ENCODE measurements around the gene RAD51. TPM values are rescaled to one million over a fixed set of nuclear protein-coding genes. Genes with fewer than 3 reads are reported as not detected.
A peak's percentile ranks its signal among the peaks of the same experiment; 100 is the strongest.

RAD51 gene
- total and polyA plus RNA-seq, 9 of the 15 experiments (the other 6 are each of a cell fraction or from before 2014, with no cell fraction given) = 16.0 to 63.8 (median 34.6) TPM

DNA sequence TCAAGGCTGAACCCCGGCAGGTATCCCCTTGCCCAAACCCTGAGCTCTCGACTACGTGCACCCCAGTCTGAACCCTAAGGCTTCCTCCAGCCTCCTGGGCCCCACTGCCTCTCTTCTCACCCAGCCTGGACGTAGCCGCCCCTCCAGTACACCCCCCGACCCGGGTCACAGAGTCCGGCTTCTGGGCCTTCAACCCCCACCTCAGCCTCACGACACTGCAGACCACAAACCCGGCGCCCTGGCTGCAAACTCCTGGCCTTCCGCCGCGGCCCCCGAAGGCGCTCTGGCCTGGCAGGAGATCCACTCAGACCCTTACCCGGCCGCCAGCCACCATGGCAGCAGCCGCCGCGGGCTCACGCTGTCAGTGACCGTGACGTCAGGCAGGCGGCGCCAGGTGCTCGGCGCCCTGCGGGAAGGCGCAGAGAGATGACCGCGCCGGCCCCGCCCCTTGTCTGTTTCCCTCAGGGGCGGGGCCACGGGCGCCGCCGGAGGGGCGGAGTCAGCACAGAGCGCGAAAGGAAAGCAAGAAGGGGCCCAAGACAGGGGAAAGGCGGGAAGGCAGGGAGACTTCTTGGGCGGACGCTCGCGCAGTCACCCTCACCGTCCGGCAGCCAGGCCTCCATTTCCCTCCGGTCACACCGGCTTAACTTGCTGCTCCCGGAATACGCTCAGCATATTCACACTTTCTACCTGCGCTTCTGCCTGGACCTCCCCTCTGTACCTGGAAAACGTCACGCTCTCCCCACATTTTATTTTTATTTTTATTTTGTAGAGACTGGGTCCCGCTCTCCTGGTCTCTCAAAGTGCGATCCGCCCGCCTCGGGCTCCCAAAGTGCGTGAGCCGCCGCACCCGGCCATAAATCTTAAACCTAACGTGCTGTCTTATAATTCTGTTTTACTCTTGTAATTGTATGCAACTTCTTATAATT, 60.2 kb downstream of the RAD51 start, which contains the start of gene RMDN3:
Gene RMDN3, minus strand, starts transcription at position 372 of the 929 bp plus-strand sequence. CDS start 471 bp downstream, outside the sequence.
- Histone ChIP-seq H3K4me2 (ENCODE audit: insufficient read depth, low read length) (peak within 1 kb of the TSS; percentile 83), H2AFZ (ENCODE audit: low read depth, low read length) (peak within 1 kb of the TSS; percentile 90), H3K36me3 (ENCODE audit: control insufficient read depth, insufficient read depth, low read length) (peaks cover 34% of the 10 kb centered on the region), H3K9me3 (replicated peaks; ENCODE audit: control insufficient read depth, insufficient read depth, low read depth, low read length) (no peaks in the 10 kb centered on the region), H4K20me1 (replicated peaks; ENCODE audit: control insufficient read depth, insufficient read depth, low read length) (0 out of 2 replicates have a peak, but pooled peaks cover 4% of the 10 kb centered on the region), H3K4me1 (replicated peaks in 1 of 2; ENCODE audit: control insufficient read depth in 2 of 2, insufficient read depth in 2 of 2, low read length in 2 of 2) (peaks cover 36 to 43% of the 10 kb centered on the region in 2 experiments), H3K9me1 (ENCODE audit: control insufficient read depth, insufficient read depth, low read length) (no peaks in the 10 kb centered on the region), H3K4me3 (peak within 1 kb of the TSS; percentile 99), H3K9ac (ENCODE audit: insufficient read depth in 1 of 2, low read depth in 2 of 2, low read length in 2 of 2) (peak within 1 kb of the TSS; percentile 88 to 95), H3K27me3 (ENCODE audit: control insufficient read depth in 2 of 2, insufficient read depth in 2 of 2, low read length in 2 of 2) (no peaks in the 10 kb centered on the region), H3K27ac (ENCODE audit: extremely low read depth, low read depth, low read length) (peak within 1 kb of the TSS; percentile 97), H3K79me2 (ENCODE audit: control insufficient read depth, insufficient read depth, low read length) (peaks cover 47% of the 10 kb centered on the region)
- ATAC-seq (peak; percentile 87), FAIRE-seq (peak; percentile 78), DNase-seq (ENCODE audit: extremely low read depth in 1 of 4, low spot score in 3 of 4) (peak; percentile 92 to 97 (median 93))
- 1% methylated on average over 61 of the region's 66 CpGs for WGBS (ENCODE audit: insufficient coverage, low coverage, missing lambda C conversion rate)
- ChIA-PET POLR2A (interaction anchor here (0.7 to 1.3 kb wide), 5 partner anchors 7 to 139 kb away, joined by 3 to 4 read pairs (median 3); partner anchors contain the start of gene VPS18), CTCF (ENCODE audit: low intra/inter-chr PET ratio) (interaction anchor here (0.6 kb wide), 2 partner anchors 58 to 162 kb away, joined by 3 read pairs; no protein-coding TSS in a partner anchor)
- intact Hi-C loops (cut with micrococcal nuclease) = loop anchor here (10.0 kb wide), 1 partner anchor 190 kb away; the partner anchor contains the start of genes CCDC32 and RPUSD2
- TSS peak; percentile 99 for BruUV-seq (replicated peaks)
- in situ Hi-C loops (cut with MboI) = no loop called here
- TF ChIP-seq MYBL2 (IDR thresholded peaks at IDR 0.05; ENCODE audit: low read depth) = no peak
- no peak for TF ChIP-seq MYBL2 (CRISPR knock-in tag; IDR thresholded peaks at IDR 0.05; ENCODE audit: borderline replicate concordance)
- TF ChIP-seq TBP (optimal IDR thresholded peaks at IDR 0.05; ENCODE audit: low read depth, low read length) = peak; percentile 82
- TF ChIP-seq, protein P1, sequence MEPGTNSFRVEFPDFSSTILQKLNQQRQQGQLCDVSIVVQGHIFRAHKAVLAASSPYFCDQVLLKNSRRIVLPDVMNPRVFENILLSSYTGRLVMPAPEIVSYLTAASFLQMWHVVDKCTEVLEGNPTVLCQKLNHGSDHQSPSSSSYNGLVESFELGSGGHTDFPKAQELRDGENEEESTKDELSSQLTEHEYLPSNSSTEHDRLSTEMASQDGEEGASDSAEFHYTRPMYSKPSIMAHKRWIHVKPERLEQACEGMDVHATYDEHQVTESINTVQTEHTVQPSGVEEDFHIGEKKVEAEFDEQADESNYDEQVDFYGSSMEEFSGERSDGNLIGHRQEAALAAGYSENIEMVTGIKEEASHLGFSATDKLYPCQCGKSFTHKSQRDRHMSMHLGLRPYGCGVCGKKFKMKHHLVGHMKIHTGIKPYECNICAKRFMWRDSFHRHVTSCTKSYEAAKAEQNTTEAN (CRISPR knock-in tag; IDR thresholded peaks at IDR 0.05) = no peak
- peak in 1 of 2 experiments; percentile 76; a peak in 1 of 4 replicates for TF ChIP-seq TEAD1 (CRISPR knock-in tag; IDR thresholded peaks at IDR 0.05)
- TF ChIP-seq, protein P2, sequence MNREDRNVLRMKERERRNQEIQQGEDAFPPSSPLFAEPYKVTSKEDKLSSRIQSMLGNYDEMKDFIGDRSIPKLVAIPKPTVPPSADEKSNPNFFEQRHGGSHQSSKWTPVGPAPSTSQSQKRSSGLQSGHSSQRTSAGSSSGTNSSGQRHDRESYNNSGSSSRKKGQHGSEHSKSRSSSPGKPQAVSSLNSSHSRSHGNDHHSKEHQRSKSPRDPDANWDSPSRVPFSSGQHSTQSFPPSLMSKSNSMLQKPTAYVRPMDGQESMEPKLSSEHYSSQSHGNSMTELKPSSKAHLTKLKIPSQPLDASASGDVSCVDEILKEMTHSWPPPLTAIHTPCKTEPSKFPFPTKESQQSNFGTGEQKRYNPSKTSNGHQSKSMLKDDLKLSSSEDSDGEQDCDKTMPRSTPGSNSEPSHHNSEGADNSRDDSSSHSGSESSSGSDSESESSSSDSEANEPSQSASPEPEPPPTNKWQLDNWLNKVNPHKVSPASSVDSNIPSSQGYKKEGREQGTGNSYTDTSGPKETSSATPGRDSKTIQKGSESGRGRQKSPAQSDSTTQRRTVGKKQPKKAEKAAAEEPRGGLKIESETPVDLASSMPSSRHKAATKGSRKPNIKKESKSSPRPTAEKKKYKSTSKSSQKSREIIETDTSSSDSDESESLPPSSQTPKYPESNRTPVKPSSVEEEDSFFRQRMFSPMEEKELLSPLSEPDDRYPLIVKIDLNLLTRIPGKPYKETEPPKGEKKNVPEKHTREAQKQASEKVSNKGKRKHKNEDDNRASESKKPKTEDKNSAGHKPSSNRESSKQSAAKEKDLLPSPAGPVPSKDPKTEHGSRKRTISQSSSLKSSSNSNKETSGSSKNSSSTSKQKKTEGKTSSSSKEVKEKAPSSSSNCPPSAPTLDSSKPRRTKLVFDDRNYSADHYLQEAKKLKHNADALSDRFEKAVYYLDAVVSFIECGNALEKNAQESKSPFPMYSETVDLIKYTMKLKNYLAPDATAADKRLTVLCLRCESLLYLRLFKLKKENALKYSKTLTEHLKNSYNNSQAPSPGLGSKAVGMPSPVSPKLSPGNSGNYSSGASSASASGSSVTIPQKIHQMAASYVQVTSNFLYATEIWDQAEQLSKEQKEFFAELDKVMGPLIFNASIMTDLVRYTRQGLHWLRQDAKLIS (CRISPR knock-in tag; IDR thresholded peaks at IDR 0.05) = no peak
- TF ChIP-seq ZNF586 (CRISPR knock-in tag; conservative IDR thresholded peaks at IDR 0.05) = no peak
- TF ChIP-seq, protein P3, sequence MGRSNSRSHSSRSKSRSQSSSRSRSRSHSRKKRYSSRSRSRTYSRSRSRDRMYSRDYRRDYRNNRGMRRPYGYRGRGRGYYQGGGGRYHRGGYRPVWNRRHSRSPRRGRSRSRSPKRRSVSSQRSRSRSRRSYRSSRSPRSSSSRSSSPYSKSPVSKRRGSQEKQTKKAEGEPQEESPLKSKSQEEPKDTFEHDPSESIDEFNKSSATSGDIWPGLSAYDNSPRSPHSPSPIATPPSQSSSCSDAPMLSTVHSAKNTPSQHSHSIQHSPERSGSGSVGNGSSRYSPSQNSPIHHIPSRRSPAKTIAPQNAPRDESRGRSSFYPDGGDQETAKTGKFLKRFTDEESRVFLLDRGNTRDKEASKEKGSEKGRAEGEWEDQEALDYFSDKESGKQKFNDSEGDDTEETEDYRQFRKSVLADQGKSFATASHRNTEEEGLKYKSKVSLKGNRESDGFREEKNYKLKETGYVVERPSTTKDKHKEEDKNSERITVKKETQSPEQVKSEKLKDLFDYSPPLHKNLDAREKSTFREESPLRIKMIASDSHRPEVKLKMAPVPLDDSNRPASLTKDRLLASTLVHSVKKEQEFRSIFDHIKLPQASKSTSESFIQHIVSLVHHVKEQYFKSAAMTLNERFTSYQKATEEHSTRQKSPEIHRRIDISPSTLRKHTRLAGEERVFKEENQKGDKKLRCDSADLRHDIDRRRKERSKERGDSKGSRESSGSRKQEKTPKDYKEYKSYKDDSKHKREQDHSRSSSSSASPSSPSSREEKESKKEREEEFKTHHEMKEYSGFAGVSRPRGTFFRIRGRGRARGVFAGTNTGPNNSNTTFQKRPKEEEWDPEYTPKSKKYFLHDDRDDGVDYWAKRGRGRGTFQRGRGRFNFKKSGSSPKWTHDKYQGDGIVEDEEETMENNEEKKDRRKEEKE (IDR thresholded peaks at IDR 0.05; ENCODE audit: borderline replicate concordance in 1 of 2, control insufficient read depth in 1 of 2, low read depth in 2 of 2, low read length in 1 of 2) = no peak
- TF ChIP-seq ATF1 (CRISPR knock-in tag; IDR thresholded peaks at IDR 0.05) = peak; percentile 97
- TF ChIP-seq ATF1 (tag; IDR thresholded peaks at IDR 0.05) = peak; percentile 99
- no peak for TF ChIP-seq RCOR1 (IDR thresholded peaks at IDR 0.05; ENCODE audit: borderline replicate concordance in 1 of 2, low read depth in 2 of 2, low read length in 2 of 2)
- TF ChIP-seq PHB (CRISPR knock-in tag; IDR thresholded peaks at IDR 0.05) = peak; percentile 23; the same call in 1 of the 2 replicates
